CD4-positive, CD25-positive, alpha-beta regulatory T cell (primary cell): ENCODE data around the gene OAS1. TPM values are rescaled to one million over a fixed set of nuclear protein-coding genes. Genes with fewer than 3 reads are reported as not detected.

Source experiments
- ATAC-seq, 2 donors: fragments of 150-1000 bp; cut with Tn5 transposase; one replicate each; pipeline ENCODE4 v1.10.0; 2021; ENCODE audit warnings: low read depth in 2 of 2, moderate number of reproducible peaks in 2 of 2, moderate library complexity in 1 of 2
- DNase-seq, 3 donors: peaks; one replicate each; pipeline versions ENCODE4 v3.0.0 to v3.0.0-alpha.2; 2012 to 2022; ENCODE audit warnings: mixed read lengths in 1 of 3
- H3K27ac ChIP-seq: one replicate; pipeline ENCODE4 v1.7.0; 2013; ENCODE audit warnings: mild to moderate bottlenecking, low read length; ENCODE audit not compliant: insufficient read depth, poor library complexity, severe bottlenecking
- H3K27me3 ChIP-seq: one replicate; pipeline ENCODE4 v1.7.0; 2013; ENCODE audit warnings: low read length; ENCODE audit not compliant: control insufficient read depth, insufficient read depth
- H3K36me3 ChIP-seq: one replicate; pipeline ENCODE4 v1.7.0; 2013; ENCODE audit warnings: mild to moderate bottlenecking, low read length, moderate library complexity; ENCODE audit not compliant: control insufficient read depth, insufficient read depth
- H3K4me1 ChIP-seq: 2 replicates; pipeline ENCODE4 v1.7.0; 2013; ENCODE audit warnings: mild to moderate bottlenecking, low read length; ENCODE audit not compliant: insufficient read depth, control insufficient read depth, poor library complexity, severe bottlenecking
- H3K4me3 ChIP-seq: one replicate; pipeline ENCODE4 v1.7.0; 2013; ENCODE audit warnings: low read depth, mild to moderate bottlenecking, low read length, moderate library complexity
- H3K9me3 ChIP-seq, 2 experiments: 1 replicate in 1 of 2; 2 replicates in 1 of 2; pipeline ENCODE4 v1.7.0; 2013; ENCODE audit warnings: low read length in 2 of 2, mild to moderate bottlenecking in 1 of 2, moderate library complexity in 1 of 2; ENCODE audit not compliant: control insufficient read depth in 2 of 2
- H3K27ac Mint-ChIP-seq, 3 donors: one replicate each; pipeline ENCODE4 v1.8.0; 2020 to 2022; ENCODE audit warnings: mild to moderate bottlenecking in 3 of 3, mixed read lengths in 3 of 3, moderate library complexity in 2 of 3
- H3K27me3 Mint-ChIP-seq: one replicate; pipeline ENCODE4 v1.8.0; 2022; ENCODE audit warnings: mild to moderate bottlenecking, mixed read lengths
- H3K36me3 Mint-ChIP-seq: one replicate; pipeline ENCODE4 v1.8.0; 2020; ENCODE audit warnings: mixed read lengths
- H3K4me1 Mint-ChIP-seq, 4 donors: one replicate each; pipeline ENCODE4 v1.8.0; 2020 to 2022; ENCODE audit warnings: mixed read lengths in 4 of 4, mild to moderate bottlenecking in 1 of 4
- H3K4me3 Mint-ChIP-seq, 4 donors: one replicate each; pipeline ENCODE4 v1.8.0; 2020 to 2022; ENCODE audit warnings: mild to moderate bottlenecking in 4 of 4, mixed read lengths in 4 of 4, moderate library complexity in 3 of 4
- H3K9me3 Mint-ChIP-seq, 7 donors: one replicate each; pipeline ENCODE4 v1.8.0; 2020 to 2022; ENCODE audit warnings: mixed read lengths in 7 of 7, mild to moderate bottlenecking in 3 of 7, moderate library complexity in 2 of 7
- polyA plus RNA-seq, 4 donors: library from polyadenylated mRNA; unstranded; fragments of 300-500 nt; fragmentation: Illumina TruSeq; gene quantifications; one replicate each; pipeline ENCODE4 v1.2.3, GENCODE V29; 2021
- total RNA-seq: library from RNA; stranded (reverse); gene quantifications from one replicate; pipeline ENCODE4 v1.2.3, GENCODE V29; 2022

Gene OAS1
- total and polyA plus RNA-seq, 5 donors from 2014 or later: 44.2 to 115 (median 111) TPM

- H3K27me3 ChIP-seq: no peaks in the 10 kb centered on the region
- peak overlapping the region; percentile 84 for H3K27ac ChIP-seq
- H3K4me1 ChIP-seq: peaks cover 23% of the 10 kb centered on the region
- H3K4me1 Mint-ChIP-seq: peaks cover 17 to 58% (median 28%) of the 10 kb centered on the region in 4 donors
- DNase-seq (no peak), ATAC-seq (no peak)
- no peaks in the 10 kb centered on the region for H3K27me3 Mint-ChIP-seq
- H3K9me3 Mint-ChIP-seq: no peaks in the 10 kb centered on the region
- no peaks in the 10 kb centered on the region for H3K9me3 ChIP-seq
- peaks cover 4% of the 10 kb centered on the region for H3K36me3 Mint-ChIP-seq
- peak overlapping the region; percentile 93 for H3K4me3 ChIP-seq
- peak overlapping the region; percentile 87 to 96 (median 95) for H3K4me3 Mint-ChIP-seq
- H3K36me3 ChIP-seq: peaks cover 5% of the 10 kb centered on the region
- peak overlapping the region; percentile 78 to 98 (median 97) for H3K27ac Mint-ChIP-seq
Observed at GRCh38 chr12:112938751-112939150, 32.0 kb downstream of the OAS1 start.

- no peaks in the 10 kb centered on the region for H3K27me3 ChIP-seq
- DNase-seq (peak in 1 of 3 donors; percentile 54), ATAC-seq (peak; percentile 10 to 35)
- H3K27ac ChIP-seq: peak overlapping the region; percentile 42
- Mint-ChIP-seq H3K4me3 (peak overlapping the region; percentile 87 to 96 (median 95)), H3K27me3 (no peaks in the 10 kb centered on the region), H3K36me3 (peaks cover 12% of the 10 kb centered on the region), H3K9me3 (no peaks in the 10 kb centered on the region), H3K27ac (peak overlapping the region; percentile 79 to 97 (median 97)), H3K4me1 (peaks cover 17 to 65% (median 28%) of the 10 kb centered on the region in 4 donors)
- peaks cover 12% of the 10 kb centered on the region for H3K36me3 ChIP-seq
- H3K4me3 ChIP-seq: peak overlapping the region; percentile 93
- no peaks in the 10 kb centered on the region for H3K9me3 ChIP-seq
- H3K4me1 ChIP-seq: peaks cover 23% of the 10 kb centered on the region
Observed at GRCh38 chr12:112939761-112940381, 33.1 kb downstream of the OAS1 start.

- H3K27ac Mint-ChIP-seq: peak overlapping the region in 1 of 3 donors; percentile 14
Observed at GRCh38 chr12:112941528-112942335, 35.0 kb downstream of the OAS1 start.

GRCh38 chr12:112942572-112942971, 35.8 kb downstream of the OAS1 start:
- H3K27me3 ChIP-seq: no peaks in the 10 kb centered on the region
- no peaks in the 10 kb centered on the region for H3K27me3 Mint-ChIP-seq
- peaks cover 0 to 2% (median 0%) of the 10 kb centered on the region in 7 donors for H3K9me3 Mint-ChIP-seq
- H3K4me3 Mint-ChIP-seq: no peak overlapping the region
- no peak overlapping the region for H3K27ac ChIP-seq
- no peaks in the 10 kb centered on the region for H3K9me3 ChIP-seq
- H3K27ac Mint-ChIP-seq: no peak overlapping the region
- H3K36me3 Mint-ChIP-seq: peaks cover 32% of the 10 kb centered on the region
- peaks cover 23% of the 10 kb centered on the region for H3K4me1 ChIP-seq
- peaks cover 17 to 46% (median 24%) of the 10 kb centered on the region in 4 donors for H3K4me1 Mint-ChIP-seq
- H3K4me3 ChIP-seq: no peak overlapping the region
- peaks cover 32% of the 10 kb centered on the region for H3K36me3 ChIP-seq
- DNase-seq: no peak
- ATAC-seq: no peak

More at GRCh38 chr12:112941528-112942335, 35.0 kb downstream of the OAS1 start:
- ATAC-seq (no peak), DNase-seq (no peak)
- peaks cover 23% of the 10 kb centered on the region for H3K36me3 Mint-ChIP-seq
- H3K4me3 ChIP-seq: no peak overlapping the region
- H3K4me3 Mint-ChIP-seq: peak overlapping the region in 1 of 4 donors; percentile 32
- peaks cover 17 to 55% (median 29%) of the 10 kb centered on the region in 4 donors for H3K4me1 Mint-ChIP-seq
- no peaks in the 10 kb centered on the region for H3K9me3 Mint-ChIP-seq
- no peaks in the 10 kb centered on the region for H3K27me3 ChIP-seq
- H3K9me3 ChIP-seq: no peaks in the 10 kb centered on the region
- no peak overlapping the region for H3K27ac ChIP-seq
- H3K36me3 ChIP-seq: peaks cover 24% of the 10 kb centered on the region
- peaks cover 23% of the 10 kb centered on the region for H3K4me1 ChIP-seq
- no peaks in the 10 kb centered on the region for H3K27me3 Mint-ChIP-seq

GRCh38 chr12:112944024-112944690, 37.4 kb downstream of the OAS1 start:
- H3K27me3 Mint-ChIP-seq: no peaks in the 10 kb centered on the region
- H3K27ac Mint-ChIP-seq: peak overlapping the region in 2 of 3 donors; percentile 5 to 76
- Histone ChIP-seq H3K9me3 (no peaks in the 10 kb centered on the region), H3K27ac (no peak overlapping the region), H3K36me3 (peaks cover 44% of the 10 kb centered on the region), H3K4me3 (no peak overlapping the region), H3K27me3 (no peaks in the 10 kb centered on the region), H3K4me1 (peaks cover 16% of the 10 kb centered on the region)
- peak overlapping the region in 1 of 4 donors; percentile 12 for H3K4me3 Mint-ChIP-seq
- peaks cover 6 to 34% (median 16%) of the 10 kb centered on the region in 4 donors for H3K4me1 Mint-ChIP-seq
- peaks cover 0 to 2% (median 0%) of the 10 kb centered on the region in 7 donors for H3K9me3 Mint-ChIP-seq
- H3K36me3 Mint-ChIP-seq: peaks cover 34% of the 10 kb centered on the region
- DNase-seq: no peak
- ATAC-seq: no peak

- ATAC-seq (no peak), DNase-seq (no peak)
- H3K4me3 Mint-ChIP-seq: no peak overlapping the region
- Histone ChIP-seq H3K27me3 (no peaks in the 10 kb centered on the region), H3K4me1 (peaks cover 3% of the 10 kb centered on the region), H3K27ac (no peak overlapping the region), H3K36me3 (peaks cover 47% of the 10 kb centered on the region), H3K9me3 (no peaks in the 10 kb centered on the region), H3K4me3 (no peak overlapping the region)
- no peak overlapping the region for H3K27ac Mint-ChIP-seq
- peaks cover 46% of the 10 kb centered on the region for H3K36me3 Mint-ChIP-seq
- H3K4me1 Mint-ChIP-seq: peaks cover 0 to 22% (median 6%) of the 10 kb centered on the region in 4 donors
- H3K27me3 Mint-ChIP-seq: no peaks in the 10 kb centered on the region
- peaks cover 0 to 2% (median 0%) of the 10 kb centered on the region in 7 donors for H3K9me3 Mint-ChIP-seq
Observed at GRCh38 chr12:112945515-112945914, 38.8 kb downstream of the OAS1 start.

- Histone ChIP-seq H3K9me3 (no peaks in the 10 kb centered on the region), H3K36me3 (peaks cover 56% of the 10 kb centered on the region), H3K4me3 (no peak overlapping the region), H3K27ac (no peak overlapping the region), H3K4me1 (no peaks in the 10 kb centered on the region), H3K27me3 (no peaks in the 10 kb centered on the region)
- Mint-ChIP-seq H3K27ac (no peak overlapping the region), H3K4me1 (peaks cover 0 to 15% (median 5%) of the 10 kb centered on the region in 4 donors), H3K27me3 (no peaks in the 10 kb centered on the region), H3K9me3 (peaks cover 0 to 3% (median 0%) of the 10 kb centered on the region in 7 donors), H3K36me3 (peaks cover 50% of the 10 kb centered on the region), H3K4me3 (peak overlapping the region in 1 of 4 donors; percentile 32)
- no peak for DNase-seq
- no peak for ATAC-seq
Observed at GRCh38 chr12:112946236-112947000, 39.7 kb downstream of the OAS1 start.
